ENCODE data around the gene S100A6. TPM values are rescaled to one million over a fixed set of nuclear protein-coding genes. Genes with fewer than 3 reads are reported as not detected.

The S100A6 gene
- total RNA-seq, 1 donor from 2014 or later = 203 TPM

- H3K27ac ChIP-seq (ENCODE audit: low read depth, low read length) = peak overlapping the region; percentile 74
- no peak overlapping the region for H3K9ac ChIP-seq (ENCODE audit: low read depth in 1 of 3, low read length in 3 of 3)
- no peak overlapping the region for H3K4me3 ChIP-seq (ENCODE audit: low read length in 3 of 3)
- peaks cover 15 to 24% (median 23%) of the 10 kb centered on the region in 3 donors for H3K4me1 ChIP-seq (ENCODE audit: control insufficient read depth in 3 of 3, insufficient read depth in 3 of 3, low read length in 3 of 3)
- H3K36me3 ChIP-seq (ENCODE audit: control insufficient read depth in 3 of 3, insufficient read depth in 3 of 3, low read length in 3 of 3) = no peaks in the 10 kb centered on the region
- no peaks in the 10 kb centered on the region for H3K9me3 ChIP-seq (ENCODE audit: control insufficient read depth in 3 of 3, low read length in 3 of 3)
- H3K27me3 ChIP-seq (ENCODE audit: control insufficient read depth in 3 of 3, insufficient read depth in 3 of 3, low read length in 3 of 3) = no peaks in the 10 kb centered on the region
Measured at GRCh38 chr1:153507926-153508583, 27.7 kb downstream of the S100A6 start.

- Histone ChIP-seq H3K9ac (ENCODE audit: low read depth in 1 of 3, low read length in 3 of 3) (peak overlapping the region in 1 of 3 donors; percentile 66), H3K4me1 (ENCODE audit: control insufficient read depth in 3 of 3, insufficient read depth in 3 of 3, low read length in 3 of 3) (peaks cover 15 to 23% (median 19%) of the 10 kb centered on the region in 3 donors), H3K9me3 (ENCODE audit: control insufficient read depth in 3 of 3, low read length in 3 of 3) (no peaks in the 10 kb centered on the region), H3K36me3 (ENCODE audit: control insufficient read depth in 3 of 3, insufficient read depth in 3 of 3, low read length in 3 of 3) (no peaks in the 10 kb centered on the region), H3K27ac (ENCODE audit: low read depth, low read length) (peak overlapping the region; percentile 74), H3K4me3 (ENCODE audit: low read length in 3 of 3) (no peak overlapping the region), H3K27me3 (ENCODE audit: control insufficient read depth in 3 of 3, insufficient read depth in 3 of 3, low read length in 3 of 3) (no peaks in the 10 kb centered on the region)
Measured at GRCh38 chr1:153506831-153507413, 28.9 kb downstream of the S100A6 start.

GRCh38 chr1:153506386-153506785, 29.4 kb downstream of the S100A6 start:
- Histone ChIP-seq H3K27ac (ENCODE audit: low read depth, low read length) (peak overlapping the region; percentile 74), H3K27me3 (ENCODE audit: control insufficient read depth in 3 of 3, insufficient read depth in 3 of 3, low read length in 3 of 3) (no peaks in the 10 kb centered on the region), H3K4me1 (ENCODE audit: control insufficient read depth in 3 of 3, insufficient read depth in 3 of 3, low read length in 3 of 3) (peaks cover 15 to 23% (median 19%) of the 10 kb centered on the region in 3 donors), H3K4me3 (ENCODE audit: low read length in 3 of 3) (no peak overlapping the region), H3K36me3 (ENCODE audit: control insufficient read depth in 3 of 3, insufficient read depth in 3 of 3, low read length in 3 of 3) (no peaks in the 10 kb centered on the region), H3K9ac (ENCODE audit: low read depth in 1 of 3, low read length in 3 of 3) (no peak overlapping the region), H3K9me3 (ENCODE audit: control insufficient read depth in 3 of 3, low read length in 3 of 3) (no peaks in the 10 kb centered on the region)

GRCh38 chr1:153505576-153505975, 30.2 kb downstream of the S100A6 start:
- no peaks in the 10 kb centered on the region for H3K27me3 ChIP-seq (ENCODE audit: control insufficient read depth in 3 of 3, insufficient read depth in 3 of 3, low read length in 3 of 3)
- no peaks in the 10 kb centered on the region for H3K9me3 ChIP-seq (ENCODE audit: control insufficient read depth in 3 of 3, low read length in 3 of 3)
- no peak overlapping the region for H3K27ac ChIP-seq (ENCODE audit: low read depth, low read length)
- H3K4me3 ChIP-seq (ENCODE audit: low read length in 3 of 3) = no peak overlapping the region
- no peaks in the 10 kb centered on the region for H3K36me3 ChIP-seq (ENCODE audit: control insufficient read depth in 3 of 3, insufficient read depth in 3 of 3, low read length in 3 of 3)
- H3K4me1 ChIP-seq (ENCODE audit: control insufficient read depth in 3 of 3, insufficient read depth in 3 of 3, low read length in 3 of 3) = peaks cover 13 to 19% (median 17%) of the 10 kb centered on the region in 3 donors
- H3K9ac ChIP-seq (ENCODE audit: low read depth in 1 of 3, low read length in 3 of 3) = no peak overlapping the region

- H3K27ac ChIP-seq (ENCODE audit: low read depth, low read length) = no peak overlapping the region
- H3K4me1 ChIP-seq (ENCODE audit: control insufficient read depth in 3 of 3, insufficient read depth in 3 of 3, low read length in 3 of 3) = peaks cover 13 to 19% (median 17%) of the 10 kb centered on the region in 3 donors
- H3K9me3 ChIP-seq (ENCODE audit: control insufficient read depth in 3 of 3, low read length in 3 of 3) = no peaks in the 10 kb centered on the region
- H3K4me3 ChIP-seq (ENCODE audit: low read length in 3 of 3) = no peak overlapping the region
- no peaks in the 10 kb centered on the region for H3K36me3 ChIP-seq (ENCODE audit: control insufficient read depth in 3 of 3, insufficient read depth in 3 of 3, low read length in 3 of 3)
- no peak overlapping the region for H3K9ac ChIP-seq (ENCODE audit: low read depth in 1 of 3, low read length in 3 of 3)
- H3K27me3 ChIP-seq (ENCODE audit: control insufficient read depth in 3 of 3, insufficient read depth in 3 of 3, low read length in 3 of 3) = no peaks in the 10 kb centered on the region
Measured at GRCh38 chr1:153503766-153504165, 32.0 kb downstream of the S100A6 start.

GRCh38 chr1:153498746-153499145, 37.0 kb downstream of the S100A6 start:
- Histone ChIP-seq H3K9ac (ENCODE audit: low read depth in 1 of 3, low read length in 3 of 3) (no peak overlapping the region), H3K27me3 (ENCODE audit: control insufficient read depth in 3 of 3, insufficient read depth in 3 of 3, low read length in 3 of 3) (no peaks in the 10 kb centered on the region), H3K36me3 (ENCODE audit: control insufficient read depth in 3 of 3, insufficient read depth in 3 of 3, low read length in 3 of 3) (no peaks in the 10 kb centered on the region), H3K4me1 (ENCODE audit: control insufficient read depth in 3 of 3, insufficient read depth in 3 of 3, low read length in 3 of 3) (peaks cover 0 to 7% (median 5%) of the 10 kb centered on the region in 3 donors), H3K4me3 (ENCODE audit: low read length in 3 of 3) (no peak overlapping the region), H3K27ac (ENCODE audit: low read depth, low read length) (no peak overlapping the region), H3K9me3 (ENCODE audit: control insufficient read depth in 3 of 3, low read length in 3 of 3) (no peaks in the 10 kb centered on the region)

GRCh38 chr1:153495536-153495935, 40.3 kb downstream of the S100A6 start:
- no peak overlapping the region for H3K9ac ChIP-seq (ENCODE audit: low read depth in 1 of 3, low read length in 3 of 3)
- H3K9me3 ChIP-seq (ENCODE audit: control insufficient read depth in 3 of 3, low read length in 3 of 3) = no peaks in the 10 kb centered on the region
- H3K4me1 ChIP-seq (ENCODE audit: control insufficient read depth in 3 of 3, insufficient read depth in 3 of 3, low read length in 3 of 3) = peaks cover 3 to 15% (median 15%) of the 10 kb centered on the region in 3 donors
- H3K27ac ChIP-seq (ENCODE audit: low read depth, low read length) = no peak overlapping the region
- no peak overlapping the region for H3K4me3 ChIP-seq (ENCODE audit: low read length in 3 of 3)
- H3K36me3 ChIP-seq (ENCODE audit: control insufficient read depth in 3 of 3, insufficient read depth in 3 of 3, low read length in 3 of 3) = no peaks in the 10 kb centered on the region
- no peaks in the 10 kb centered on the region for H3K27me3 ChIP-seq (ENCODE audit: control insufficient read depth in 3 of 3, insufficient read depth in 3 of 3, low read length in 3 of 3)

- Histone ChIP-seq H3K27me3 (ENCODE audit: control insufficient read depth in 3 of 3, insufficient read depth in 3 of 3, low read length in 3 of 3) (no peaks in the 10 kb centered on the region), H3K4me3 (ENCODE audit: low read length in 3 of 3) (no peak overlapping the region), H3K4me1 (ENCODE audit: control insufficient read depth in 3 of 3, insufficient read depth in 3 of 3, low read length in 3 of 3) (peaks cover 8 to 20% (median 18%) of the 10 kb centered on the region in 3 donors), H3K9me3 (ENCODE audit: control insufficient read depth in 3 of 3, low read length in 3 of 3) (no peaks in the 10 kb centered on the region), H3K36me3 (ENCODE audit: control insufficient read depth in 3 of 3, insufficient read depth in 3 of 3, low read length in 3 of 3) (no peaks in the 10 kb centered on the region), H3K9ac (ENCODE audit: low read depth in 1 of 3, low read length in 3 of 3) (peak overlapping the region in 1 of 3 donors; percentile 3), H3K27ac (ENCODE audit: low read depth, low read length) (no peak overlapping the region)
Measured at GRCh38 chr1:153494976-153495535, 40.7 kb downstream of the S100A6 start.

GRCh38 chr1:153493343-153493960, 42.3 kb downstream of the S100A6 start:
- peaks cover 13 to 36% (median 29%) of the 10 kb centered on the region in 3 donors for H3K4me1 ChIP-seq (ENCODE audit: control insufficient read depth in 3 of 3, insufficient read depth in 3 of 3, low read length in 3 of 3)

More at GRCh38 chr1:153493343-153493960, 42.3 kb downstream of the S100A6 start:
- H3K27me3 ChIP-seq (ENCODE audit: control insufficient read depth in 3 of 3, insufficient read depth in 3 of 3, low read length in 3 of 3) = no peaks in the 10 kb centered on the region
- H3K36me3 ChIP-seq (ENCODE audit: control insufficient read depth in 3 of 3, insufficient read depth in 3 of 3, low read length in 3 of 3) = no peaks in the 10 kb centered on the region
- no peak overlapping the region for H3K27ac ChIP-seq (ENCODE audit: low read depth, low read length)
- H3K9me3 ChIP-seq (ENCODE audit: control insufficient read depth in 3 of 3, low read length in 3 of 3) = no peaks in the 10 kb centered on the region
- no peak overlapping the region for H3K4me3 ChIP-seq (ENCODE audit: low read length in 3 of 3)
- no peak overlapping the region for H3K9ac ChIP-seq (ENCODE audit: low read depth in 1 of 3, low read length in 3 of 3)

All from skeletal muscle tissue (tissue), 4 donors.